Activated T-cell treated with anti-CD3 and anti-CD28 coated beads, Interleukin-2, amount 50 U/mL, for 72 hours (primary cell): ENCODE measurements around the gene ADK. TPM values are rescaled to one million over a fixed set of nuclear protein-coding genes. Genes with fewer than 3 reads are reported as not detected.
A peak's percentile ranks its signal among the peaks of the same experiment; 100 is the strongest.

Experiments used
- ATAC-seq, 2 donors: fragments of 150-1000 bp; cut with Tn5 transposase; replicated peaks in 1 of 2; 2 replicates each; pipeline ENCODE4 v1.10.0; 2021; ENCODE audit warnings: moderate library complexity in 2 of 2, mild to moderate bottlenecking in 1 of 2
- DNase-seq, 2 donors: peaks; one replicate each; pipeline ENCODE4 v3.0.0; 2021 to 2022; ENCODE audit warnings: mixed read lengths in 1 of 2
- H3K27ac Mint-ChIP-seq: one replicate; pipeline ENCODE4 v1.8.0; 2022; ENCODE audit warnings: mild to moderate bottlenecking, moderate library complexity, mixed read lengths
- H3K27me3 Mint-ChIP-seq: one replicate; pipeline ENCODE4 v1.8.0; 2022; ENCODE audit warnings: low read depth, mixed read lengths
- H3K36me3 Mint-ChIP-seq, 2 donors: one replicate each; pipeline ENCODE4 v1.8.0; 2022; ENCODE audit warnings: mixed read lengths in 2 of 2, mild to moderate bottlenecking in 1 of 2; ENCODE audit not compliant: insufficient read depth in 2 of 2
- H3K4me1 Mint-ChIP-seq: one replicate; pipeline ENCODE4 v1.8.0; 2022; ENCODE audit warnings: low read depth, mixed read lengths
- H3K4me3 Mint-ChIP-seq, 2 donors: one replicate each; pipeline ENCODE4 v1.8.0; 2022; ENCODE audit warnings: mild to moderate bottlenecking in 2 of 2, mixed read lengths in 2 of 2, moderate library complexity in 2 of 2
- H3K9me3 Mint-ChIP-seq, 2 donors: one replicate each; pipeline ENCODE4 v1.8.0; 2022; ENCODE audit warnings: mixed read lengths in 2 of 2
- total RNA-seq, 2 donors: library from RNA; stranded (reverse); gene quantifications; one replicate each; pipeline ENCODE4 v1.2.3, GENCODE V29; 2022

ADK gene
- total RNA-seq, 2 donors from 2014 or later = 56.2 to 60.0 TPM

DNA sequence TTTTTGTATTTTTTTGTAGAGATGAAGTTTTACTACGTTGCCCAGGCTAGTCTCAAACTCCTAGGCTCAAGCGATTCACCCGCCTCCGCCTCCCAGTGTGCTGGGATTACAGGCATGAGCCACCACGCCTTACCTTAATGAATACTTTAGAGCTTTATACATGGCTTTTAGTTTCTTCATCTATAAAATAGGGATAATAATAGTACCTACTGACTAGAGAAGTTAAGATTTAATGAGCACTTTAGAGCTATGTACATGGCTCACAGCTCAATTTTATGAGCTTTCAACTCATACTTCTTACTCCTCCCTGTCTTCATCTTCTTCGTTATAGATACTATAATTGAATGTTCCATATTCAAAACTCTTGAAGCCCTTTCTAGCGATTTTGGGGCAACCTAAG lies 445.7 kb downstream of the ADK start:
- Mint-ChIP-seq H3K27me3 (no peaks in the 10 kb centered on the region), H3K4me1 (peaks cover 27% of the 10 kb centered on the region), H3K36me3 (peaks cover 3 to 6% of the 10 kb centered on the region in 2 donors), H3K4me3 (no peak overlapping the region), H3K27ac (no peak overlapping the region), H3K9me3 (no peaks in the 10 kb centered on the region)
- no peak for ATAC-seq
- DNase-seq = no peak

DNA sequence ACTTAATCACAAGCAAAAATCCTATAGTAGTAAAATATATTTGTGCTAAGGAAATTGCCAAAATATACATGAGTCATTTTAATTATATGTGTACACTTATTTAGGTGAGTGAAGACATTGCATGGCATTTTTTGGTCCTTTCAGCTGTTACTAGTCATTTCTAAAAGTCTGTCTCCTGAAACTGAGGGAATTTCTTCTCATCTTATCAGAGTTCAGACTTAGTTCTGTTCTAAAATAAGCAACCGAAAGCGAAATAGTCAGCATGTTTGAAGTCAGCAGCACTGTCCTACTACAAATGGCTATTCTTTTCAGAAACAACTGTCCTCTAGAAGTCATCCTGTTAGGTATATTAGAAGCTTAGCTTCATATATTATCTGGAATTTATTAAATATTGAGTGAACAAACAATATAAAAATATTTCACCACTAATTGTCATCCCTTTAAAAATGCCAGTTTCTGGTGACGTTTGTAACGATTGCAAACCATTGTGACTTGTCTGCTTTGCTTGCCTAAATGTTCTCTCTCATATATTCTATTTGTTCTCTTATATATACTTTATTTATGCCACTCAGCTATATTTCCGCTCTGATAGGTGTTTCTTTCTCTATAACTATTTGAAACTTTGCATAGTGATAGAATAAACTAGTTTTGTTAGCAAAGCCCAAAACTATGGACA lies 448.0 kb downstream of the ADK start:
- Mint-ChIP-seq H3K4me3 (no peak overlapping the region), H3K36me3 (peaks cover 3 to 5% of the 10 kb centered on the region in 2 donors), H3K27me3 (no peaks in the 10 kb centered on the region), H3K4me1 (peaks cover 13% of the 10 kb centered on the region), H3K9me3 (peaks cover 0 to 2% of the 10 kb centered on the region in 2 donors), H3K27ac (no peak overlapping the region)
- ATAC-seq = no peak
- no peak for DNase-seq

DNA sequence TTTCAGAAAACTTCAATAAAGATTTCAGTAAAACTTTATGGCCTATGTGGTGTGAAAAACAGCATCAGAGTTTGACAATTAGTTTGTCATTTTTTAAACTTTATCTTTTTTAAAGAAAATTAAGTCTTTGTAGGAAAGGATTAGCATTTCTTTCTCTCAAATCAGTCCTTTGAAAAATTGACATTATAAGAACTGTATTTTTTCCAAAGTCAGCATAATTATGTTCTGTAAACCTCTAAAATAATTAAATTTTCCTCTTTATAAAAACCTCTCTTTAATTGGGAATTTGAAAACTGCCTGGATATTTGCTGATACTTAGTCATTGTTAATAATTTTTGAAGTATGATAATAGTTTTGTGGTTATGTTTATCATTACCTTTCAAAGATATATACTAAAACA lies 448.7 kb downstream of the ADK start:
- H3K9me3 Mint-ChIP-seq = peaks cover 1 to 2% of the 10 kb centered on the region in 2 donors
- DNase-seq = no peak
- peaks cover 13% of the 10 kb centered on the region for H3K4me1 Mint-ChIP-seq
- no peak overlapping the region for H3K4me3 Mint-ChIP-seq
- H3K36me3 Mint-ChIP-seq = peaks cover 3 to 7% of the 10 kb centered on the region in 2 donors
- ATAC-seq = no peak
- no peak overlapping the region for H3K27ac Mint-ChIP-seq
- no peaks in the 10 kb centered on the region for H3K27me3 Mint-ChIP-seq

DNA sequence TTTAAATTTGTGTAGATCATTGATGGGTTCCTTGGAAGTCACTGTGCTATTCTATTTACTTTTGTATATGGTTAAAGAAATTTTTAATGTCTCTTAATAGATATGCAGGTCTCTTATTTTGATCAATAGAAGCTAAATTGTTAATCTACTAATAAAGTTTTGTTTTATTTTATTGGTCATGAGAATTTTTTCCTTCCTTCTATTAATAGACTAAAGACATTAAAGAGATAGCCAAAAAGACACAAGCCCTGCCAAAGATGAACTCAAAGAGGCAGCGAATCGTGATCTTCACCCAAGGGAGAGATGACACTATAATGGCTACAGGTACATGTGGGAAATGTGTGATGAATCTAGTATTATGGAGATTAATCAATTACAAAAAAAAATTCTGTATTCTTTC lies 449.1 kb downstream of the ADK start:
- Mint-ChIP-seq H3K36me3 (peaks cover 6 to 8% of the 10 kb centered on the region in 2 donors), H3K4me3 (no peak overlapping the region), H3K27me3 (no peaks in the 10 kb centered on the region), H3K4me1 (peaks cover 13% of the 10 kb centered on the region), H3K27ac (no peak overlapping the region), H3K9me3 (peaks cover 1 to 2% of the 10 kb centered on the region in 2 donors)
- ATAC-seq = no peak
- DNase-seq = no peak

DNA sequence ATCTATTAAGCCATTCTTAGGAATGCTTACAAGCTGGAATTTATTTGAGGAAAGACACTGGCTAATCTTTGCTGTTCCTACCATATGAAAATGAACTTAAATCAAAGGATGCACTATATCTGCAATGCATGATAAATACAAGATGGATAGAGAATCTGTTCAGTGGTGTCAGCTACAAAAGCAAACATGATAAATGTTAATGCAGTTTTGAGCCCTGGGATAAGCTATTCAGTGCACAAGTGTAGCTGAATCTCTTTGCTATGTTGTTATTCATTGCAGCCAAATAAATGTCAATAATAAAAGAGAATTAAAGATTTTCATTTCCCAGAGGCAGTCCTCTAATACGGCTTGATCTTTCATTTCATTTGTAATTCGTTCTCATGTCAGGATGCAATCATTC lies 451.6 kb downstream of the ADK start:
- Mint-ChIP-seq H3K27ac (no peak overlapping the region), H3K36me3 (peaks cover 10 to 12% of the 10 kb centered on the region in 2 donors), H3K4me3 (no peak overlapping the region), H3K9me3 (peaks cover 1 to 2% of the 10 kb centered on the region in 2 donors), H3K4me1 (peaks cover 13% of the 10 kb centered on the region), H3K27me3 (no peaks in the 10 kb centered on the region)
- ATAC-seq (no peak), DNase-seq (no peak)

DNA sequence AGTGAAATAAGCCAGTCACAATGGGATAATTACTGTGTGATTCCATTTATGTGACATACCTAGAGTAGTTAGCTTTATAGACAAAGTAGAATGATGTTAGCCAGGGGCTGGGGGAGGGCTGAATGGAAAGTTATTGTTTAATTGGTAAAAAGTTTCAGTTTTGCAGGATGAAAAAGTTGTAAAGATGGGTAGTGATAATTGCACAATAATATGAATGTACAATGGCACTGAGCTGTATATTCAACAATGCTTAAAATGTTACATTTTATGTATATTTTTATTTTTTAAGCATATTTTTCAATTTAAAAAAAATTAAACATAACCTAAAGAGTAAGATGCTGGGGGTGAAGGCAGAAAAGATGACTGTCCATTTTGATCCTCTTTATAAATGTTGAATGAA lies 459.3 kb downstream of the ADK start:
- Mint-ChIP-seq H3K27me3 (no peaks in the 10 kb centered on the region), H3K9me3 (peaks cover 0 to 2% of the 10 kb centered on the region in 2 donors), H3K27ac (no peak overlapping the region), H3K4me1 (no peaks in the 10 kb centered on the region), H3K36me3 (peaks cover 7 to 14% of the 10 kb centered on the region in 2 donors), H3K4me3 (no peak overlapping the region)
- ATAC-seq (no peak), DNase-seq (no peak)

DNA sequence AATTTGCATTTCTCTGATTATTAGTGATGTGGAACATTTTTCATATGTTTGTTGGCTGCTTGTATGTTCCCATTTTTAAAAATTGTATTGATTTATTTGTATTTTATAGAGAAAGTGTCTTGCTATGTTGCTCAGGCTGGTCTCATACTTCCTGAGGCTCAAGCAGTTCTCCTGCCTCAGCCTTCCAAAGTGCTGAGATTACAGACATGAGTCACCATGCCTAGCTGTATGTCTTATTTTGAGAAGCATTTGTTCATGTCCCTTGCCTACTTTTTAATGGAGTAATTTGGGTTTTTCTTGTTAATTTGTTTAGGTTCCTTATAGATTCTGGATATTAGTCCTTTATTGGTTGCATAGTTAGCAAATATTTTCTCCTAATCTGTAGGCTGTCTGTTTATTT lies 461.2 kb downstream of the ADK start:
- DNase-seq (no peak), ATAC-seq (no peak)
- no peak overlapping the region for H3K27ac Mint-ChIP-seq
- no peak overlapping the region for H3K4me3 Mint-ChIP-seq
- peaks cover 0 to 2% of the 10 kb centered on the region in 2 donors for H3K9me3 Mint-ChIP-seq
- peaks cover 5 to 13% of the 10 kb centered on the region in 2 donors for H3K36me3 Mint-ChIP-seq
- H3K4me1 Mint-ChIP-seq = no peaks in the 10 kb centered on the region
- no peaks in the 10 kb centered on the region for H3K27me3 Mint-ChIP-seq

DNA sequence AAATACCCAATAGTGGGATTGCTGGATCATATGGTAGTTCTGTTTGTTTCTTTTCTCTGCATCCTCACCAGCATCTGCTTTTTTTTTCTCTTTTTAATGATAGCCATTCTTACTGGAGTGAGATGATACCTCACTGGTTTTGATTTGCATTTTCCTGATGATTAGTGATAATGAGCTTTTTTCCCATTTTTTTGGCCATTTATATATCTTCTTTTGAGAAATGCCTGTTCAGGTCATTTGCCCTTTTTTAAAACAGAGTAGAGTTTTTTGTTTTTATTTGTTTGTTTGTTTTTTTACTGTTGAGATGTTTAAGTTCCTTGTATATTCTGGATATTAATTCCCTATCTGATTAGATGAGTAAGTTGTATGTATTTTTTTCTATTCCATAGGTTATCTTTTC lies 469.6 kb downstream of the ADK start:
- peaks cover 17 to 27% of the 10 kb centered on the region in 2 donors for H3K36me3 Mint-ChIP-seq
- H3K27me3 Mint-ChIP-seq = no peaks in the 10 kb centered on the region
- H3K4me1 Mint-ChIP-seq = no peaks in the 10 kb centered on the region
- DNase-seq (no peak), ATAC-seq (no peak)
- H3K4me3 Mint-ChIP-seq = no peak overlapping the region
- peak overlapping the region; percentile 43 for H3K27ac Mint-ChIP-seq
- peaks cover 4 to 8% of the 10 kb centered on the region in 2 donors for H3K9me3 Mint-ChIP-seq

DNA sequence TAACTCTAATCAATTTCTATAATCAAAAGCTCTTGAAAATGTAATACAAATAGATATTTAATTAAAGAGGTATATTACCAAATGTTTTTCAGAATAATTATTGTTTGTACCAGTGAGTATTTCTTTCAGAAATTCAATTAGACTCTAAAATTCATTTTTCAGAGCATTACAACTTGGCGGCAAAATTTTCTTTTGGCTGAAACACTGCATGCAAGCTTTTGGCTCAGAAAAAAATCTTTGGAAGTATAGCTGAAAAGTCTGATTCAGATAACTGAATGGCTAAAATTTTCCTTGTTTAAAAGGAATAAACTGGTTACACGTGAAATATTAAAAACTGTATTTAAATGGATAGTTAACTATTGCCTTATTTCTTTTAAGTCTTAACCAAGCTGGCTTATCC lies 472.8 kb downstream of the ADK start:
- Mint-ChIP-seq H3K36me3 (peaks cover 14 to 15% of the 10 kb centered on the region in 2 donors), H3K4me3 (no peak overlapping the region), H3K27ac (no peak overlapping the region), H3K27me3 (no peaks in the 10 kb centered on the region), H3K9me3 (peaks cover 4 to 5% of the 10 kb centered on the region in 2 donors), H3K4me1 (no peaks in the 10 kb centered on the region)
- ATAC-seq = no peak
- no peak for DNase-seq

DNA sequence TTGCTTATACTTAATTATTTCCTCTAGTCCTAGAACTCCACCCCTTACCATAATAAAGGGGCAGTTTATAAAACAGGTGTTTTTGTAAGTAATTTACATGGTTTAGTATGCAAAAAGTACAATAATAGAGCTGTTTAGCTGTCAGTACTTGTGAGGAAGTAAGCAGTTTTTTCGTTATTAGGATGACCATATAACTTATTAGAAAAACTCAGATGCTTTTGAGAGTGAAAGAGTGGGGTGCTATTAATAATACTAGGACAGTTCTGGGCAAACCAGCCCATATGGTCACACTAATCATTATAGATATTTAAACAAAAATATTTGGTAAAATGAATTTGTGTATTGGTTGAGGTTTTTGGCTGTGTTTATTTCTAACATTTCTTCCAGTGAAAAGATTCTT lies 473.5 kb downstream of the ADK start:
- Mint-ChIP-seq H3K27me3 (no peaks in the 10 kb centered on the region), H3K9me3 (peaks cover 3 to 4% of the 10 kb centered on the region in 2 donors), H3K4me1 (no peaks in the 10 kb centered on the region), H3K4me3 (no peak overlapping the region), H3K36me3 (peaks cover 12 to 15% of the 10 kb centered on the region in 2 donors), H3K27ac (no peak overlapping the region)
- ATAC-seq = no peak
- DNase-seq = no peak

DNA sequence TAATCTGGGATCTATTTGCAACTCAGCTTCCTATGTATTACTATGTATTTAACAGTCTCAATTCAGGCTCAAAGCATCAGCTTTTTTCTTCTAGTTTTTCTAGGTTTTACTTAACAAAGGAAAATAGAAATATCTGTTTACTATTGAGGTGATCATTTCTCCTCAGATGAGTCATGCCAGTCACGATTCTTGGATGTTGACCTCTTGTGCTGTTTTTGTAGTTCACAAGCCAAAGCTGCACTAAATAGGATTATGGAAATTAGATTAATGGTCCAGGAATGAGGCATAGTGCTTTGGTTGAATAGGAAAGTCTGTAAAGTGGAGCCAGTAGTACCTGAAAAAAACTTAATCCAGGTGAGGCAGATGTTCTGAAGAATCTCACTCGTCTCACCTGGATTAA lies 477.1 kb downstream of the ADK start:
- Mint-ChIP-seq H3K36me3 (peaks cover 6 to 11% of the 10 kb centered on the region in 2 donors), H3K4me3 (no peak overlapping the region), H3K4me1 (no peaks in the 10 kb centered on the region), H3K27me3 (no peaks in the 10 kb centered on the region), H3K27ac (no peak overlapping the region), H3K9me3 (no peaks in the 10 kb centered on the region)
- ATAC-seq = no peak
- no peak for DNase-seq

DNA sequence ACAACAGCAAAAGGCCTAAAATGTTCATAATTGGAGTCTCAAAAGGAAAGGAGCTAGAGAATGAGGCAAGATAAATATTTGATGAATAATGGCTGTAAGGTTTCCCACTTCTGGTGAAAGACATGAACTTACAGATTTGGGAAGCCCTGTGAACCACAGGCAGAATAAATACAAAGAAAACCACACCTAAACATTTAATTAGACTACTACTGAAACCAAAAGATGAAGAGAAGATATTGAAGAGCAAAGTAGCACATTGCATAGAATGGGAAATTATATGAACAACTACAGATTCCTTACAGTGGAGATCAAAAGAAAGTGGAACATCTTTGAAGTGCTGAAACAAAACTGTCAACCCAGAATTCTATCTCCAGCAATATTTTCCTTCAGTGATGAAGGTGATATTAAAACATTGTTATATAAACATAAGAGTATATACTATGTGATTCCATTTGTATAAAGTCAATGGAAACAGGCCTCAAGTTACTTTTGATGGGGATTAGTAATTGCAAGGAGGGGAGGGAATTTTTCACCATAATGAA lies 484.0 kb downstream of the ADK start:
- no peak for ATAC-seq
- Mint-ChIP-seq H3K36me3 (peaks cover 17 to 30% of the 10 kb centered on the region in 2 donors), H3K4me1 (no peaks in the 10 kb centered on the region)

DNA sequence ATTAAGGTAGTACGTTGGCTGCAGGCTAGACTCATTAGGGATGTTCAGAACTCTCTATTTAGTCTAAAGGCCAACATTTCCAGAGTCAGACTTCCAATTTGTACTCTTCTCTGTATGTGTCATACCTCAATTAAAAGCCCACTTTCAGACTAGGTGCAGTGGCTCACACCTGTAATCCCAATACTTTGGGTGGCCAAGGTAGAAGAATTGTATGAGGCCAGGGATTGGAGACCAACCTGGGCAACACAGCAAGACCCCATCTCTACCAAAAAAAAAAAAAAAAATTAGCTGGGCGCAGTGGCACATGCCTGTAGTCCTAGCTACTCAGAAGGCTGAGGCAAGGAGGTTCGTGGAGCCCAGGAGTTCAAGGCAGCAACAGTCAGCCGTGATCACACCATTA lies 484.6 kb downstream of the ADK start:
- DNase-seq (no peak), ATAC-seq (no peak)
- no peaks in the 10 kb centered on the region for H3K4me1 Mint-ChIP-seq
- H3K36me3 Mint-ChIP-seq = peaks cover 17 to 27% of the 10 kb centered on the region in 2 donors
- H3K9me3 Mint-ChIP-seq = peaks cover 7 to 9% of the 10 kb centered on the region in 2 donors
- H3K27ac Mint-ChIP-seq = no peak overlapping the region
- H3K27me3 Mint-ChIP-seq = no peaks in the 10 kb centered on the region
- H3K4me3 Mint-ChIP-seq = no peak overlapping the region

More for the DNA sequence above, 484.0 kb downstream of the ADK start:
- H3K4me3 Mint-ChIP-seq = no peak overlapping the region
- H3K27ac Mint-ChIP-seq = no peak overlapping the region
- H3K27me3 Mint-ChIP-seq = no peaks in the 10 kb centered on the region
- peaks cover 7 to 9% of the 10 kb centered on the region in 2 donors for H3K9me3 Mint-ChIP-seq
- DNase-seq = no peak

DNA sequence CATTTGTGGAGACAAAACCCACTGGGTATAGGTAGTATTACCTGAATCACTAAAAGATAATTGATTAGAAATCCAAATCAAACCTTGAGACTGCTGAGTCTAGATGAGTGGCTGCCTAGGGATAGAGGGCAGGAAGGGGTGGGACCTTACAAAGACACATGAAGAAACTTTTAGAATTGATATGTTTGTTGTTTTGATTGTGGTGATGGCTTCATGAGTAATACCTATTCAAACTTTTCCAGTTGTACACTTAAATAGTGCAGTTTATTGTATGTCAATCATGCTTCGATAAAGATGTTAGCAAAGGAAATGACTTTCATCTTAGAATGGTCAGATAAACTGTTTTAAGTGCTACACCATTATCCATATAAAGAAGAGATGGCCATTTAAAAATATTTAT lies 486.7 kb downstream of the ADK start:
- Mint-ChIP-seq H3K27me3 (no peaks in the 10 kb centered on the region), H3K27ac (no peak overlapping the region), H3K9me3 (peaks cover 7 to 9% of the 10 kb centered on the region in 2 donors), H3K36me3 (peaks cover 11 to 24% of the 10 kb centered on the region in 2 donors), H3K4me3 (no peak overlapping the region), H3K4me1 (no peaks in the 10 kb centered on the region)
- DNase-seq = no peak
- no peak for ATAC-seq
